HG03097 (cell line): ENCODE data around the gene ELANE.
"Not testable (repeated sequence)": the region's sequence is repeated elsewhere in the genome, so short reads cannot be mapped to it uniquely, and the experiment has no call there.

Source experiments
- ATAC-seq: cut with Tn5 transposase; IDR thresholded peaks from one replicate; pipeline ENCODE4 v1.9.1; 2021; ENCODE audit not compliant: unreplicated experiment, low FRiP score

Gene ELANE

DNA sequence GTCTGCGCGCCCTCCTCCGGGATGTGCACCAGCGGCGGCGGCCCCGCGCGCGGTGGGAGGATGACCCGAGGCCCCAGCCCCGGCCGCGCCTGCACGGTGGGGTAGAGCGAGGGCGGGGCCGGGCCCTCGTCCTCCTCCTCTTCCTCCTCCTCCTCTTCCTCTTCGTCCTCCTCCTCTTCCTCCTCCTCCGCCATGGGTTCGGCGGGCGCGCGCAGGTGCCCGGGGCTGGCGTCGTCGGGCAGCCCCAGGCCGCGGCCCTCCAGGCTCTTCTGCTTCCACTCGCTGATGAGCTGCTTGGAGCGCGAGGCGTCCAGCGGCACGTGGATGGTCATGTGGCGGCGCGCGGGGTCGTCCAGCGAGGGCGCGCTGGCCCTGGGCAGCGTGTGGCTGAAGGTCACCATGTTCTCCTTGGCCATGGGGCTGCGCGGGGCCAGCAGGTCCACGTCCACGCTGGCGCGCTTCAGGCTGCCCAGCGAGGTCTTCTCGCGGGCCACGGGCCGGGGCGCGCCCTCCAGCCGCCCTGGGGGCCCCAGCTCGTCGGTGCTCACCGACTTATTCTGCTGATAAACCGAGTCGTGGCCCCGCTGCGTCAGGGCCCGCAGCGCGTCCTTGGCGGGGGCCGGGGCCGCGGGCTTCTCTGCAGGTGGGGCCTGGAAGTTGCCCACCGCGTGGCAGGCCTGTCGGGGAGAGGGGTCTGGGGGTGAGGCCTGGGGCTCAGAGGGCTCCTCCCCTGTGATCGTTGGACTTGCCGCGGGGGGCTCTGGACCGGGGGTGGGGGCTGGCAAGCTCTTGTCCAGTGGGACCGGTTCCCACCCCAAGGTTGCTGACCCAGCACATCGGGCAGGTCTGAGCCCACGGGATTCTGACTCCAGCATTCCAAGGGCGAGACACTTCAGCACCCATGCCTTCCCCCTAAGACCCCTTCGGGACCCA, 38.6 kb upstream of the ELANE start:
- ATAC-seq, result no peak

DNA sequence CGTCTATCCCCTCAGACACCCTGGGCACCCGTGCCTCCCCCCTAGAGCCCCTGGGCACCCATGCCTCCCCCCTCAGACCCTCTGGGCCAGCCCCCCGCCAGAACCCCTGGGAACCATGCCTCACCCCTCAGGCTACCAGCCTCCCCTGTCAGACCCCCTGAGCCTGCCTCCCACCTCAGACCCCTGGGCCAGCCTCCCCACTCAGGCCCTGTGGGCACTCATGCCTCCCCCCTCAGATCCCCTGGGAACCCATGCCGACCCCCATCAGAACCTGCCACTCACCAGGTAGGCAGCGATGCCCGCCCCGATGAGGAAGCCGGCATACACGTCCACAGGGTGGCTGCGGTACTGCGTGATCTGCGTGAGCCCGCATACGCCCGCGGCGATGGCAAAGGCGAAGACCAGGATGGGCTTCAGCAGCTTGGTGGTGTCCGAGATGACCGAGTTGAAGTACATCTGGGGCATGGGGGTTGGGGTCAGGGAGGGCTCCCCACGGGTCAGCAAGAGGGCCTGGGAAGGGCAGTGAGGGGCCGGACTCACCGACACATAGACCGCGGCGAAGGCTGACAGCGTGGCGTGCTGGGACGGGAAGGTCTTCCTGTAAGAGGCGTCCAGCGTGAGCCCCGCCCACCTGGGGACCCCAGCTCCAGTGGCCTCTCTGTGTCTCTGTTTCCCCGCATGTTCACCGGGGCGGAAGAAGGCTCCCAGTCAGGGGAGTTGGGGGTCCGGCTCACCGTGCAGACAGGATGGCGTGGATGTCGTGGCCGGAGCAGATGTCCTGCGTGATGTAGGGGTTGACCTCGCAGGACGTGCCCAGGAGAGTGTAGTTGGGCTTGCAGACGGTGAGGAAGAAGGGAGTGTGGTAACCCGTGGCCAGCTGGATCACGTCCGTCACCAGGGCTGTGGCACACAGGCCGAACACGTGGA, 37.7 kb upstream of the ELANE start:
- no peak for ATAC-seq

DNA sequence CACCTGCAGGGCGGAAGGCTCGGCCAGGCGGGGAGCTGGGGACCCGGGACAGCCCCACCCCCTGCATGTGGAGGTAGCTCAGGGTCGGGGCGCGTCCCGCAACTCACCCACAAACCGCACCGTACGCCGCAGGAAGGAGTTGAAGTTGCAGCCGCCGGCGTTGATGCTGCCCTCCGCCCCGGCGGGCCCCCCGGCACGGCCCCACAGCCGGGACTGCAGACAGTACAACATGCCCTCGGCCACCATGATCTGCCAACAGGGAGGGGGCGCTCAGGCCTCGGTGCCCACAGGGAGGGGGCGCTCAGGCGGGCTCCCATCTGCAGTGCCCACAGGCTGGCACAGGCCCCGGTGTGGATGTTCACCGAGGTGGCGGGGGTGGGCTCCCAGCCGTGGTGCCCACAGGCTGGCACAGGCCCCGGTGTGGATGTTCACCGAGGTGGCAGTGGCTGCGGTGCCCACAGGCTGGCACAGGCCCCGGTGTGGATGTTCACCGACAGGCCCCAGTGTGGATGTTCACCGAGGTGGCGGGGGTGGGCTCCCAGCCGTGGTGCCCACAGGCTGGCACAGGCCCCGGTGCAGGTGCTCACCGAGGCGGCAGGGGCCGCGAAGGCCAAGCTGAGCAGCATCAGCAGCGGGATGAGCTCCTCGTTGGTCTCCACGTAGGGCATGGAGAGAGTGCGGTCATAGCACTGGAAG, 36.9 kb upstream of the ELANE start:
- no peak for ATAC-seq

DNA sequence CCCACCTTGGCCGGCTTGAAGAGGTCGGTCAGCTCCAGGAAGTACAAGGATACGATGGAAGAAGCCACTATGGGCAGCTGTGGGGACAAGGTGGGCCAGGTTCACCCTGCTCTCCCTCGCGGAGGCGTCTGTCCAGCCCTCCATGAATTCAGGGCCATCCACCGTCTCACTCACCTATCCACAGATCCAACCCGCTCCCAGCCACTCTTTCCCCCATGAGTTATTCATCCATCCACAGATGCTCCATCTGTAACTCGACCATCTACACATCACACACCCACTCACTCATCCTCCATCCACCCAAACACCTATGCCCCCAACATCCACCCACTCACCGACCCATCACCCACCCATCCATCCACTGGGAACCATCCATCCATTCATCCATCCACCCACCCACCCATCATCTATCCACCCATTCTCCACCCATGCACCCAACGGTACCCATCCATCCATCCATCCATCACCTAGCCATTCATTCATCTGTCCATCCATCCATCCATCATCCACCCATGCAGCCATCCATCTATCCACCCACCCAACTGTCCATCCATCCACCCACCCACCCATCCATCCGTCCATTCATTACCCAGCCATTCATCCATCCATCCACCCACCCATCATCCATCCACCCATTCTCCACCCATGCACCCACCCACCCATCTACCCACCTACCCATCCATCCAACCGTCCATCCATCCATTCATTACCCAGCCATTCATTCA, 36.2 kb upstream of the ELANE start:
- ATAC-seq, result no peak

GRCh38 chr19:816500-816857, 35.6 kb upstream of the ELANE start:
- ATAC-seq, result no peak

DNA sequence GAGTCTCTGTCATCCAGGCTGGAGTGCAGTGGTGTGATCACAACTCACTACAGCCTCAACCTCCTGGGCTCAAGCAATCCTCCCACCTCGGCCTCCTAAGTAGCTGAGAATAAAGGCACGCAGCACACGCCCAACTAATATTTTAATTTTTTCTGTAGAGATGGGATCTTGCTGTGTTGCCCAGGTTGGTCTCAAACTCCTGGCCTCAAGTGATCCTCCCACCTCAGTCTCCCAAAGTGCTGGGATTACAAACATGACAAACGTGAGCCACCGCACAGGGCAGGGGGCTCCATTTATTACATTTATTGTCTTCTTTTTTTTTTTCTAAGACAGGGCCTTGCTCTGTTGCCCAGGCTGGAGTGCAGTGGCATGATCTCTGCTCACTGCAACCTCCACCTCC, 31.9 kb upstream of the ELANE start:
- not testable (repeated sequence) for ATAC-seq

DNA sequence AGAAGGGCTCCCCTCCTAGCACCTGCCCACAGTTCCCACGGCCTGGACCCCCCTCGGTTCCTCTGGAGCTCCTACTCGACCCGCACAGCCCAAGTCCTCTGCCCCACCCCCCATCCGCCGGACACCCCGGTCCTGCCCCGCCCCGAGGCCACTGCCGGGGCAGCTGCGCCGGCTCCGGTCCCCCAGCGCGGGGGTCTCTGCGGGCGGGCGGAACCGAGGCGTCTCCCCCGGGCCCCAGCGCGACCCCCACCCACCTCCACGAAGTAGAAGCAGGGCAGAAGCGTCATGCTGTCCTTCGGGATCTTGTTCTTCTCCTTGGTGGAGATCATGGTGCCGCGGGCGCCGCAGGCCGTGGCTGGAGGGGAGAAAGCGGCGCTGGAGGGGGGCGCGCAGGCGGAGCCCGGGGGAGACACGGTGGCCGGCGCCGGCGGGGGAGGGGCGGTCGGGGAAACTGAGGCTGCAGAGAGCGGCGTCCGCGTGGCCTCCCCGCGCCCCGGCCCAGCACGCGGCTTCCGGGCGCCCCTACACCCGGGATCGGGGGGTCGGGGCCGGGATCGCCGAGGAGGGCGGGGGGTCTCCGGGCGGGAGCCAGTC, 30.8 kb upstream of the ELANE start:
- no peak for ATAC-seq

DNA sequence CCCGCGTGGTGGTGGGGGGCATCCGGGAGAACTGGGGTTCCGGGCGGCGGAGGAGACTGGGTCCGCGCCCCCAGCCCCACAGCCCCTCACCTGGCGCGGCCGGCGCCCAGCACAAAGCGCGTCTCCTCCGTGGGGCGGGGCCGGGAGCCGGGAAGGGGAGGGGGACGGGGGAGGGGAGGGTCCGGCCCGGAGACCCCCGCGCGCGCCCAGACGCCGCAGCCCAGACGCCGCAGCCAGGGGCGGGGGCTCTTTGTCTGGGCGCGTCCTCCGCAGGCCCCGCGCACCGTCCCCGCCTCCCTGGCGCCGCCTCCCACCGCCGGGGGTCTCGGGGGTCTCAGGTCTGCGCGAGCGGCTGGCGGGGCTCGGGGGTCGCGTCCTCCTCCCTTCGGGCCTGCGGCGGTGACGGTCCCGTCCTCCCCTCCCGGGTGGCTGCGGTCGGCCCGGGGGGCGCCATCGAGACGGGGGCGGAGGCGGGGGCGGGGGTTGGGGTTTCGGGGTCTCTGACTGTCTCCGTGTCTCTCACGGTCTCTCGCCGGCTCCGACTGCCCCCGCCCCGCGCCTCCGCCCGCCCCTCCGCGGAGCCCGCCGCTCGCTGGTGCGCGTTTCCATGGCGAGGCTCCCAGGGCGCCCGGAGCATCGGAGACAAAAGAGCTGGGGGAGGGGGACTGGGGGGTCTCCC, 30.1 kb upstream of the ELANE start, which contains the start of gene PLPPR3:
TSS of gene PLPPR3 (minus strand) at position 131 of the 679 bp plus-strand sequence. CDS start 396 bp downstream, outside the sequence.
- ATAC-seq, result no peak

DNA sequence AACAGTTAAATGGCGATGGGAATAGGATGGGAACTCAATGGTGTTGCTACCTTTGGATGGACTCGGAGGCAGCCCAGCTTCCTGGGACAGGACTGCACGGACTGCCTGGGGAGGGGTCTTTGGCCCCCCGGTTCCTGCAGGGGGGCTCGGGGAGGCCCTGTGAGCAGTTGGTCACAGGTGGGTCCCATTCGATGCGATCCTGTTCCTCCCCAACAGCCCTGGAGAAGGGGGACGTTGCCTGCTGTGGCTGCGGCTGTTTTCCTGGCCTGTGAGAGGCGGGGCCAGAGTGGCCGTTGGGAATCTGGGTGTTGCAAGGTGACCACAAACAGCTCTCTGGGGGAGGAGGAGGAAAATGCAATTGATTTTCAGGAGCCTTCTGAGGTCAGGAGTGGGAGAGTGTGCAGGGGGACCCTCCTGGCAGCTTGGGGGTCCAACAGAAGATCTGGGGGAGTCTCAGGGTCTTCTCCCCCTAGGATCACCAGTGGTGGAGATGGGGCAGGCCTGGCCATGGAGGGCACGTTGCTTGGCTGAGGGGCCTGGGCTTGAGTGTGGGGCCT, 28.5 kb upstream of the ELANE start:
- ATAC-seq, result no peak

DNA sequence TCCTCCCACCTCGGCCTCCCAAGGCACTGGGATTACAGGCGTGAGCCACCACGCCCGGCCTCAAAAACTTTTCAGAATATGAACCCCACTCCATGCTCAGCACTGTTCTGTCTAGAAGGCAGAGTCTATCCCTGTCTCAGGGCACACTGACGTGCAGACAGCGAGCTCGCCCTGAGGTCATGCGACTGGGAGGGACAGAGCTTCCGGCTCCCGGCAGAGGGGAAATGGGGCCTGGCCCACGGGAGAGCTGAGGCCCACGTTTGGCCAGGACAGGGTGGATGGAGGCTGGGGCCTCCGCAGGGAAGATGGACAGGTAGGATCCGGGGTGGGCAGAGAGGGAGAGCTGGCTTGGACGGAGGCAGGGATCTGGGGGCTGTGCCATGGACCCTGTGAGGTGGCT, 27.2 kb upstream of the ELANE start:
- ATAC-seq, result no peak

- ATAC-seq, result no peak
These were observed 26.0 kb upstream of the ELANE start for GRCh38 chr19:825897-826644.

- no peak for ATAC-seq
These were observed 24.8 kb upstream of the ELANE start for GRCh38 chr19:827314-827709.

GRCh38 chr19:827710-828321, 24.3 kb upstream of the ELANE start, which contains the start of gene AZU1:
TSS of gene AZU1 (plus strand) at chr19:827837. CDS start at chr19:827847, 10 bp downstream.
- ATAC-seq, result no peak

DNA sequence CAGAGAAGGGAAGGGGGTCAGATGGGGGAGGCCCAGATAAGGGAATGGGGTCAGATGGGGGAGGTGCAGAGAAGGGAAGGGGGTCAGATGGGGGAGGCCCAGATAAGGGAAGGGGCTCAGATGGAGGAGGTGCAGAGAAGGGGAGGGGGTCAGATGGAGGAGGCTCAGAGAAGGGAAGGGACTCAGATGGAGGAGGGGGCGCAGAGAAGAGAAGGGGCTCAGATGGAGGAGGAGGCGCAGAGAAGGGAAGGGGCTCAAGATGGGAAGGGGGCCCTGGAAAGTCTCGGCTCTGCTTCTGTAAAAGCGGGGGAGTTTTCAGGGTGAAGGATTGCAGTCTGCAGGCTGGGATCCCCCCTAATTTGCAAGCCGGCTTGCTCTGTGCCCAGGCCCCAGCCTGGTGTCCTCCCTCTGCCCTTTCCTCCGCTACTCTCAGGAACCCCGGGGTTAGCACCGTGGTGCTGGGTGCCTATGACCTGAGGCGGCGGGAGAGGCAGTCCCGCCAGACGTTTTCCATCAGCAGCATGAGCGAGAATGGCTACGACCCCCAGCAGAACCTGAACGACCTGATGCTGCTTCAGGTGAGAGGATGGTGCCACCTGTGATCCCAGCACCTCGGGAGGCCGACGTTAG, 22.9 kb upstream of the ELANE start:
- ATAC-seq, result no peak

DNA sequence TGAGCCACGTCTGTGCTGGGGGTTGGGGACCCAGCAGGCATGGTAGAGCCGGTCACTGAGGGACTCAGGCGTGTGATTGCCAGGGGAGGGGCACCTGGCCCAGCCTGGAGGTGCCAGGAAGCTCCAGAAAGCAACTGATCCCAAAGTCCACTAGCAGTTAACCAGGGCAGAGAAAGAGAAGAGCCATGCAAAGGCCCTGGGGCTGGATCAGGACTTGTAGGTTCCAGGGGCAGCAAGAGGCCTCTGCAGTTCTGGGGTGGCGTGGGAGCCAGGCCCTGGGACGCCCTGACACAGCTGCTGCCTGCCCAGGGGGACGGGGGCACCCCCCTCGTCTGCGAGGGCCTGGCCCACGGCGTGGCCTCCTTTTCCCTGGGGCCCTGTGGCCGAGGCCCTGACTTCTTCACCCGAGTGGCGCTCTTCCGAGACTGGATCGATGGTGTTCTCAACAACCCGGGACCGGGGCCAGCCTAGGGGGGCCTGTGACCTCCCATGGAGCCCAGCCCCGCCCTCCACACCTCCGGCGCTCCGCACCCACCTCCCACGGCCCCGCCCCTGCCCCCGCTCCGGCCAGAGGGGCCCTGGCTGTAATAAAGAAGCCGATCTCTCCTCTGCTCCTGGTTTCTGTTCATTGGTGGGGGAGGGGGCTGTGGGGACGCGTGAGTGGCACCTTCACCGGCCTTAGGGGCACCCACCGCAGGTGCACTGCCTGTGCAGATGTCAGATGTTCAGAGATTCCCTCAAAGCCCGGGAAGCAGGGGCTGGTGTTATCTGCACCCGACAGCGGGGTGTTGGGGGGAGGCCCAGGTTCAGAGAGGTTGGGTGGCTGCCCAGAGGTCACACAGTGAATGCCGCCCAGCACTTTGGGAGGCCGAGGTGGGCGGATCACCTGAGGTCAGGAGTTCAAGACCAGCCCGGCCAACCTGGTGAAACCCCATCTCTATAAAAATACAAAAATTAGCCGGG, 20.4 kb upstream of the ELANE start:
- no peak for ATAC-seq

DNA sequence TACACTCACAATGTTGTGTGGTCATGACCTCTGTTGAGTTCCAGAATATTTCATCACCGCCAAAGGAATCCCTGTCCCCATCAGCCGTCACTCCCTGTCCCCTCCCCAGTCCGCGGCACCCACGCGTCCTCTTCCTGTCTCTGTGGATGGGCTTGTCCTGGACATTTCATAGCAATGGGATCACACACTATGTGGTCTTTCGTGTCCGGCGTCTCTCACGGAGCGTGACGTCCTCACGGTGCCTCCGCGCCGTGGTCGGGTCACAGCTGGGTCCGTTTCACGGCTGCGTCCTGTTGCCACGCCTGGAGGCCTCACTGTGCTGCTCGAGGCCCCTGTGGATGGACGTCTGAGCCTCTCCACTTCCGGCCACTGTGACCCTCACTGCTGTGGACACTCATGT, 17.9 kb upstream of the ELANE start:
- no peak for ATAC-seq
